Stimulated activated CD4-positive, alpha-beta T cell treated with anti-CD3 and anti-CD28 coated beads, Interleukin-12 subunit alpha, Interleukin-12 subunit beta, amount 100 ng/mL, for 4 hours (primary cell): ENCODE data around the gene SMARCA4.
"Not testable (repeated sequence)": the region's sequence is repeated elsewhere in the genome, so short reads cannot be mapped to it uniquely, and the experiment has no call there.

Experiments
- DNase-seq: peaks from one replicate; pipeline ENCODE4 v3.0.0-alpha.2; 2020

SMARCA4 gene

GRCh38 chr19:11041194-11041593 is 80.4 kb downstream of the SMARCA4 start:
- DNase-seq, result no peak

GRCh38 chr19:11041966-11042627 is 81.3 kb downstream of the SMARCA4 start:
- DNase-seq, result no peak

GRCh38 chr19:11044431-11044830 is 83.6 kb downstream of the SMARCA4 start:
- DNase-seq, result no peak

- DNase-seq, result no peak
Measured at GRCh38 chr19:11045536-11045935, 84.7 kb downstream of the SMARCA4 start.

- DNase-seq, result no peak
Measured at GRCh38 chr19:11046605-11047354, 86.0 kb downstream of the SMARCA4 start.

GRCh38 chr19:11047866-11048265 is 87.0 kb downstream of the SMARCA4 start:
- DNase-seq, result no peak

- DNase-seq, result no peak
Measured at GRCh38 chr19:11050323-11051114, 89.7 kb downstream of the SMARCA4 start.

GRCh38 chr19:11053817-11054195 is 93.0 kb downstream of the SMARCA4 start:
- DNase-seq, result no peak

GRCh38 chr19:11054200-11054599 is 93.4 kb downstream of the SMARCA4 start:
- no peak for DNase-seq

- DNase-seq, result no peak
Measured at GRCh38 chr19:11054628-11055027, 93.8 kb downstream of the SMARCA4 start.

GRCh38 chr19:11058246-11059030 is 97.6 kb downstream of the SMARCA4 start:
- no peak for DNase-seq

- no peak for DNase-seq
Measured at GRCh38 chr19:11059511-11060358, 98.9 kb downstream of the SMARCA4 start.

GRCh38 chr19:11061952-11062351 is 101.1 kb downstream of the SMARCA4 start:
- no peak for DNase-seq

GRCh38 chr19:11063434-11063833 is 102.6 kb downstream of the SMARCA4 start:
- no peak for DNase-seq

- no peak for DNase-seq
Measured at GRCh38 chr19:11064831-11065303, 104.0 kb downstream of the SMARCA4 start.

- no peak for DNase-seq
Measured at GRCh38 chr19:11066326-11066725, 105.5 kb downstream of the SMARCA4 start.

- no peak for DNase-seq
Measured at GRCh38 chr19:11067356-11068113, 106.7 kb downstream of the SMARCA4 start.

GRCh38 chr19:11069561-11069960 is 108.7 kb downstream of the SMARCA4 start:
- DNase-seq, result no peak

GRCh38 chr19:11070123-11070522 is 109.3 kb downstream of the SMARCA4 start:
- no peak for DNase-seq

GRCh38 chr19:11073568-11073967 is 112.7 kb downstream of the SMARCA4 start:
- DNase-seq, result no peak

GRCh38 chr19:11076792-11077191 is 116.0 kb downstream of the SMARCA4 start:
- not testable (repeated sequence) for DNase-seq
